SU-DHL-6 (cell line): Measurements from ENCODE around the gene ZNF548.
A peak's percentile ranks its signal among the peaks of the same experiment; 100 is the strongest.

Source experiments
- H2AFZ ChIP-seq: fragments of 200-600 bp; sonication (generic); 2 replicates; pipeline ENCODE4 v1.6.1; 2014; ENCODE audit warnings: low read depth, mild to moderate bottlenecking, moderate library complexity, mixed read lengths, antibody characterized with exemption, low read length; ENCODE audit not compliant: severe bottlenecking
- H3F3A ChIP-seq: fragments of 200-600 bp; shearing (Covaris generic); 2 replicates; pipeline ENCODE4 v1.6.0; 2016; ENCODE audit warnings: antibody characterized with exemption, mild to moderate bottlenecking; ENCODE audit not compliant: insufficient read depth
- H3K27ac ChIP-seq: fragments of 200-600 bp; sonication (generic); 2 replicates; pipeline ENCODE4 v1.5.1; 2016; ENCODE audit warnings: low read depth, mild to moderate bottlenecking, low read length, moderate library complexity, mixed read lengths
- H3K27me3 ChIP-seq: fragments of 200-600 bp; sonication (generic), shearing (Covaris generic); 2 replicates; pipeline ENCODE4 v1.6.0; 2014; ENCODE audit warnings: mild to moderate bottlenecking, low read length
- H3K36me3 ChIP-seq: fragments of 200-600 bp; sonication (generic); 2 replicates; pipeline ENCODE4 v1.6.1; 2014; ENCODE audit warnings: mild to moderate bottlenecking, low read length, mixed read lengths
- H3K4me2 ChIP-seq: fragments of 300-600, 200-600 bp; shearing (Covaris generic), sonication (generic); 2 replicates; pipeline ENCODE4 v1.6.0; 2014; ENCODE audit warnings: low read length, low read depth, mild to moderate bottlenecking; ENCODE audit not compliant: poor library complexity, severe bottlenecking
- H3K4me3 ChIP-seq: fragments of 200-600 bp; sonication (generic); 2 replicates; pipeline ENCODE4 v1.5.1; 2014; ENCODE audit warnings: antibody characterized with exemption, low read length, mild to moderate bottlenecking, mixed read lengths; ENCODE audit not compliant: insufficient read depth, poor library complexity, severe bottlenecking
- H3K79me2 ChIP-seq: fragments of 200-600 bp; sonication (generic); 2 replicates; pipeline ENCODE4 v1.6.1; 2014; ENCODE audit warnings: mild to moderate bottlenecking, low read length, moderate library complexity; ENCODE audit not compliant: insufficient read depth
- H3K9ac ChIP-seq: fragments of 200-600 bp; sonication (generic); 2 replicates; pipeline ENCODE4 v1.7.0; 2014; ENCODE audit warnings: mild to moderate bottlenecking, low read length
- H3K9me2 ChIP-seq: fragments of 200-600 bp; sonication (generic); replicated peaks from 2 replicates; pipeline ENCODE4 v1.6.1; 2014; ENCODE audit warnings: low read length; ENCODE audit not compliant: insufficient read depth
- H3K9me3 ChIP-seq: fragments of 200-600 bp; sonication (generic); 2 replicates; pipeline ENCODE4 v1.6.1; 2014; ENCODE audit warnings: low read length, mixed read lengths; ENCODE audit not compliant: insufficient read depth
- H4K20me1 ChIP-seq: fragments of 200-600 bp; sonication (generic); 2 replicates; pipeline ENCODE4 v1.6.1; 2014; ENCODE audit warnings: low read depth, mild to moderate bottlenecking, antibody characterized with exemption, low read length, moderate library complexity, mixed read lengths
- CTCF ChIP-seq: fragments of 200-600 bp; sonication (generic); IDR thresholded peaks from one replicate; pipeline ENCODE4 v1.5.1; 2017; ENCODE audit warnings: antibody characterized with exemption, mild to moderate bottlenecking, low read length, moderate library complexity; ENCODE audit not compliant: insufficient read depth, poor library complexity, severe bottlenecking
- EZH2phosphoT487 ChIP-seq: fragments of 200-600 bp; sonication (generic), shearing (Covaris generic); conservative IDR thresholded peaks from 2 replicates; pipeline ENCODE4 v1.6.1; 2018; ENCODE audit warnings: mild to moderate bottlenecking, antibody characterized with exemption, low read length, moderate library complexity, mixed read lengths

Gene ZNF548

GRCh38 chr19:57421037-57421436, 31.4 kb downstream of the ZNF548 start:
- no peaks in the 10 kb centered on the region for H4K20me1 ChIP-seq
- no peaks in the 10 kb centered on the region for H3K9me2 ChIP-seq
- H3K27ac ChIP-seq: no peak overlapping the region
- no peaks in the 10 kb centered on the region for H3K27me3 ChIP-seq
- no peaks in the 10 kb centered on the region for H3F3A ChIP-seq
- no peak overlapping the region for H3K9ac ChIP-seq
- H3K36me3 ChIP-seq: 0 out of 2 replicates have a peak, but pooled peaks cover 2% of the 10 kb centered on the region
- TF ChIP-seq EZH2phosphoT487 (no peak), CTCF (no peak)
- no peaks in the 10 kb centered on the region for H3K9me3 ChIP-seq
- no peak overlapping the region for H3K4me2 ChIP-seq
- H3K4me3 ChIP-seq: no peak overlapping the region
- no peaks in the 10 kb centered on the region for H3K79me2 ChIP-seq
- H2AFZ ChIP-seq: no peak overlapping the region

- Histone ChIP-seq H3K79me2 (peaks cover 37% of the 10 kb centered on the region), H4K20me1 (no peaks in the 10 kb centered on the region), H2AFZ (peak overlapping the region; percentile 94), H3K4me2 (peak overlapping the region; percentile 73), H3K36me3 (no peaks in the 10 kb centered on the region), H3K27ac (peak overlapping the region; percentile 14; the same call in 1 of the 2 replicates), H3K4me3 (peak overlapping the region; percentile 81), H3F3A (no peaks in the 10 kb centered on the region), H3K27me3 (no peaks in the 10 kb centered on the region), H3K9ac (peak overlapping the region; percentile 75), H3K9me2 (no peaks in the 10 kb centered on the region), H3K9me3 (no peaks in the 10 kb centered on the region)
- TF ChIP-seq EZH2phosphoT487: no peak
- no peak for TF ChIP-seq CTCF
Measured at GRCh38 chr19:57434386-57435061, 44.9 kb downstream of the ZNF548 start.

- no peaks in the 10 kb centered on the region for H3K27me3 ChIP-seq
- peak within 1 kb of the TSS; percentile 14; the same call in 1 of the 2 replicates for H3K27ac ChIP-seq
- H3K36me3 ChIP-seq: no peaks in the 10 kb centered on the region
- no peaks in the 10 kb centered on the region for H4K20me1 ChIP-seq
- H3K9ac ChIP-seq: peak within 1 kb of the TSS; percentile 75
- H3K4me3 ChIP-seq: peak within 1 kb of the TSS; percentile 81
- H3K9me3 ChIP-seq: no peaks in the 10 kb centered on the region
- TF ChIP-seq EZH2phosphoT487 (no peak), CTCF (no peak)
- H3K9me2 ChIP-seq: no peaks in the 10 kb centered on the region
- peak within 1 kb of the TSS; percentile 94 for H2AFZ ChIP-seq
- H3F3A ChIP-seq: no peaks in the 10 kb centered on the region
- H3K79me2 ChIP-seq: peaks cover 45% of the 10 kb centered on the region
- H3K4me2 ChIP-seq: peak within 1 kb of the TSS; percentile 73
Measured at GRCh38 chr19:57435062-57435978, 45.7 kb downstream of the ZNF548 start, which contains the start of gene ZNF749. ZNF749 (plus strand) TSS chr19:57435325; CDS start chr19:57435579, 254 bp downstream.
